ENCODE measurements around the gene CUL4A. TPM values are rescaled to one million over a fixed set of nuclear protein-coding genes. Genes with fewer than 3 reads are reported as not detected.

The CUL4A gene
- total RNA-seq, 4 donors from 2014 or later, result 83.9 to 206 (median 114) TPM

DNA sequence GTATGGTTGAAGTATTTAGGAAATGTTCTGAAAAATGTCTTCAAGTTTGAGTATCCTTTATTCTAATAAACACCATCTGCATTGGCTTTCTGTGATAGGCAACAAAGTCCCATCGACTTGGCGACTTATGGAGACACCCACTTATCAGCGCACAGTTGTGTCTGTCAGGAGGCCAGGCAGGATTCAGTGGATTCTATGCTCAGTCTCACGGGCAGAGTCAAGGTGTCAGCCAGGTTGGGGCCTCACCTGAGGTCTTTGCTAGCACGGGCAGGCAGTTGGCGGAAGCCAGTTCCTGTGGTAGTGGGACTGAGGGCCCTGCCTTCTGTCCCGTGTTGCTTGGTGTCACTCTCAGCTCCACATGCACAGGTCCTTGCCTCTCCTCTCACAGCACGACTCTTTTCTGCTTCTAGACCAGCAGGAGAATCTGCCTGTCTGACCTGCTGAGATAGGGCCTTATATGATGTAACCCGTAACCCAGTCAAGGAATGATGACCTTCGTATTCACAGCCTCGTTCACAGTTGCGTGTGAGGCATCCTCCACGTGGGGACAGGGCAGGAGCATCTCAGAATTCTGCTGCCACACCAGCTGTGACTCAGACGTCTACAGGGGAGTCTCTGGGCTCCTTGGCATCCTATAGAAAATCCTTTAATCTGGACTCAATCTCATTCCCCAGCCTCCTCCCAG, 10.0 kb downstream of the CUL4A start:
- peaks cover 0 to 30% (median 0%) of the 10 kb centered on the region in 4 donors for H3K4me1 ChIP-seq
- TF ChIP-seq POLR2A (IDR thresholded peaks at IDR 0.05), result no peak
- no peak for TF ChIP-seq CTCF (IDR thresholded peaks at IDR 0.05)
- peak overlapping the region in 1 of 4 donors; percentile 1 for H3K27ac ChIP-seq
- DNase-seq, result no peak
- H3K4me3 ChIP-seq, result no peak overlapping the region
- H3K36me3 ChIP-seq, result peaks cover 0 to 25% (median 0%) of the 10 kb centered on the region in 3 donors
- no peaks in the 10 kb centered on the region for H3K27me3 ChIP-seq
- no peaks in the 10 kb centered on the region for H3K9me3 ChIP-seq

- Histone ChIP-seq H3K27ac (peak overlapping the region in 2 of 4 donors; percentile 1 to 23), H3K4me3 (no peak overlapping the region), H3K27me3 (no peaks in the 10 kb centered on the region), H3K36me3 (peaks cover 0 to 32% (median 0%) of the 10 kb centered on the region in 3 donors), H3K9me3 (no peaks in the 10 kb centered on the region), H3K4me1 (peaks cover 0 to 30% (median 0%) of the 10 kb centered on the region in 4 donors)
- peak in 2 of 3 donors; percentile 76 to 79 for DNase-seq
- no peak for TF ChIP-seq POLR2A (IDR thresholded peaks at IDR 0.05)
- no peak for TF ChIP-seq CTCF (IDR thresholded peaks at IDR 0.05)
These were observed 10.8 kb downstream of the CUL4A start for GRCh38 chr13:113220141-113220598.

GRCh38 chr13:113220877-113221276, 11.5 kb downstream of the CUL4A start:
- H3K4me1 ChIP-seq, result peaks cover 0 to 25% (median 0%) of the 10 kb centered on the region in 4 donors
- H3K9me3 ChIP-seq, result no peaks in the 10 kb centered on the region

GRCh38 chr13:113223070-113223469, 13.7 kb downstream of the CUL4A start:
- Histone ChIP-seq H3K9me3 (no peaks in the 10 kb centered on the region), H3K4me3 (no peak overlapping the region), H3K27me3 (no peaks in the 10 kb centered on the region), H3K4me1 (peaks cover 0 to 13% (median 0%) of the 10 kb centered on the region in 4 donors), H3K27ac (no peak overlapping the region), H3K36me3 (peaks cover 0 to 61% (median 0%) of the 10 kb centered on the region in 3 donors)
- TF ChIP-seq CTCF (IDR thresholded peaks at IDR 0.05), result no peak
- no peak for DNase-seq

More at GRCh38 chr13:113220877-113221276, 11.5 kb downstream of the CUL4A start:
- Histone ChIP-seq H3K36me3 (peaks cover 0 to 39% (median 0%) of the 10 kb centered on the region in 3 donors), H3K4me3 (no peak overlapping the region), H3K27ac (no peak overlapping the region), H3K27me3 (no peaks in the 10 kb centered on the region)
- TF ChIP-seq CTCF (IDR thresholded peaks at IDR 0.05), result no peak
- no peak for TF ChIP-seq POLR2A (IDR thresholded peaks at IDR 0.05)
- no peak for DNase-seq

GRCh38 chr13:113224486-113224885, 15.1 kb downstream of the CUL4A start:
- H3K4me3 ChIP-seq, result no peak overlapping the region
- peaks cover 0 to 13% (median 0%) of the 10 kb centered on the region in 4 donors for H3K4me1 ChIP-seq
- H3K36me3 ChIP-seq, result peaks cover 0 to 72% (median 0%) of the 10 kb centered on the region in 3 donors
- no peak for DNase-seq
- TF ChIP-seq CTCF (IDR thresholded peaks at IDR 0.05) (no peak), POLR2A (IDR thresholded peaks at IDR 0.05) (no peak)
- no peaks in the 10 kb centered on the region for H3K27me3 ChIP-seq
- H3K9me3 ChIP-seq, result no peaks in the 10 kb centered on the region
- H3K27ac ChIP-seq, result no peak overlapping the region

All from Peyer's patch (tissue), 4 donors.